Measurements from ENCODE around the gene SETX.
A peak's percentile ranks its signal among the peaks of the same experiment; 100 is the strongest.
"Not testable (repeated sequence)": the region's sequence is repeated elsewhere in the genome, so short reads cannot be mapped to it uniquely, and the experiment has no call there.

SETX gene, protein sequence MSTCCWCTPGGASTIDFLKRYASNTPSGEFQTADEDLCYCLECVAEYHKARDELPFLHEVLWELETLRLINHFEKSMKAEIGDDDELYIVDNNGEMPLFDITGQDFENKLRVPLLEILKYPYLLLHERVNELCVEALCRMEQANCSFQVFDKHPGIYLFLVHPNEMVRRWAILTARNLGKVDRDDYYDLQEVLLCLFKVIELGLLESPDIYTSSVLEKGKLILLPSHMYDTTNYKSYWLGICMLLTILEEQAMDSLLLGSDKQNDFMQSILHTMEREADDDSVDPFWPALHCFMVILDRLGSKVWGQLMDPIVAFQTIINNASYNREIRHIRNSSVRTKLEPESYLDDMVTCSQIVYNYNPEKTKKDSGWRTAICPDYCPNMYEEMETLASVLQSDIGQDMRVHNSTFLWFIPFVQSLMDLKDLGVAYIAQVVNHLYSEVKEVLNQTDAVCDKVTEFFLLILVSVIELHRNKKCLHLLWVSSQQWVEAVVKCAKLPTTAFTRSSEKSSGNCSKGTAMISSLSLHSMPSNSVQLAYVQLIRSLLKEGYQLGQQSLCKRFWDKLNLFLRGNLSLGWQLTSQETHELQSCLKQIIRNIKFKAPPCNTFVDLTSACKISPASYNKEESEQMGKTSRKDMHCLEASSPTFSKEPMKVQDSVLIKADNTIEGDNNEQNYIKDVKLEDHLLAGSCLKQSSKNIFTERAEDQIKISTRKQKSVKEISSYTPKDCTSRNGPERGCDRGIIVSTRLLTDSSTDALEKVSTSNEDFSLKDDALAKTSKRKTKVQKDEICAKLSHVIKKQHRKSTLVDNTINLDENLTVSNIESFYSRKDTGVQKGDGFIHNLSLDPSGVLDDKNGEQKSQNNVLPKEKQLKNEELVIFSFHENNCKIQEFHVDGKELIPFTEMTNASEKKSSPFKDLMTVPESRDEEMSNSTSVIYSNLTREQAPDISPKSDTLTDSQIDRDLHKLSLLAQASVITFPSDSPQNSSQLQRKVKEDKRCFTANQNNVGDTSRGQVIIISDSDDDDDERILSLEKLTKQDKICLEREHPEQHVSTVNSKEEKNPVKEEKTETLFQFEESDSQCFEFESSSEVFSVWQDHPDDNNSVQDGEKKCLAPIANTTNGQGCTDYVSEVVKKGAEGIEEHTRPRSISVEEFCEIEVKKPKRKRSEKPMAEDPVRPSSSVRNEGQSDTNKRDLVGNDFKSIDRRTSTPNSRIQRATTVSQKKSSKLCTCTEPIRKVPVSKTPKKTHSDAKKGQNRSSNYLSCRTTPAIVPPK (N-terminal part only)

GRCh38 chr9:132354637-132355355, at the start of gene SETX:
Gene SETX, minus strand, starts transcription at chr9:132354986. Its CDS starts 5,558 bp downstream, at chr9:132349428.
- DNase-seq, result peak; percentile 96

DNA sequence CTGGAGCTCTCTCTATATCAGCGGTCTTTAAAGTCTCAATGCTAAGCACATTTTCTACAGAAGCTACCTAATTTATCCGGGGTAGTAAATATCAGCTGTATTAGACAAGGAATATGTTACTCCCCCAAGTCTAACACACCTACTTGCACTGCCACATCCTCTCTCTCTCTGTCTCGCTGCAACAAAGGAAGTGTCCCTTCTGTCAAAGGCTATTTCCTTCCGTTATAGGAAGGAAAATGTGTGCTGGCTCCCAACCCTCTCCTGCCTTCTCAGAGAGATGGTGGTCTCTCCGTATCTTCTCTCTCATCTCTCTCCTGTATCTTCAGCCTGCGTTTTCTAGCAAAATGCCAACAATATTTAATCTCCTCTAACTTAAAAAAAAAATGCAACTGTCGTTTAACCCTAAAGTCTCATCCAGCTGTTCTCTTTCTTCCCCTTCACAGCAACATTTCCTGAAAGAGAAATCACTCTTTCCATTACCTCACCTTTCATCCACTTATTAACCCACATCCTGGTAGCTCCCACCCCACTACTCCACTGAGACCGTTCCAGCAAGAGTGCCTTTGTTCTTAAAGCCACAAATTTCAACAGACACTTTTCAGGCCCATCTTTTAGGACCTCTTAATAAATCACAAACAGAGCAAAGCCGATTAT, 49.6 kb upstream of the SETX start:
- peak; percentile 32 for DNase-seq

GRCh38 chr9:132401824-132402223, 47.0 kb upstream of the SETX start:
- no peak for DNase-seq

GRCh38 chr9:132395560-132395959, 40.8 kb upstream of the SETX start:
- DNase-seq, result no peak

GRCh38 chr9:132391449-132391848, 36.7 kb upstream of the SETX start:
- DNase-seq, result no peak

GRCh38 chr9:132390966-132391365, 36.2 kb upstream of the SETX start:
- DNase-seq, result no peak

GRCh38 chr9:132387133-132387532, 32.3 kb upstream of the SETX start:
- DNase-seq, result no peak

GRCh38 chr9:132384376-132384775, 29.6 kb upstream of the SETX start:
- no peak for DNase-seq

DNA sequence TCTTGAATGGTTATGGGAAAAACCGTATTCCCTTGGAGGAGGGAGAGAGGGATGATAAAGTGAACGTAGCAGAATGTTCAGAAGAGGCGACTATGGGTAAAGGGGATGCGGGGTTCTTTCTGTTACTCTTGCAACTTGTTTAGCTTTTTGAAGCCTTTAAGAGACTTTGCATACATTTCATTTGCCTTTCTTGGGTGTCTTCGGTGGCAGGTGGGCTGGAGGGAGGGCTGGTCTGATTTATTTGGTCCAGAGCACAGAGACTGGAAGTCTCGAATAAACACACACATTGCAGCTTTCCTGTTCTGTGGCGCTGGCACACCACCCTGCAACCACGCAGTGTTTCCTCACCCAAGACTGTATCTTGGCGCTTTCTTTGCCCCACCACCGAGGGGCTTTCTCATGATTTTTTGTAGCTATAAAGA, 28.7 kb upstream of the SETX start:
- no peak for DNase-seq

- no peak for DNase-seq
Measured at GRCh38 chr9:132381966-132382541, 27.3 kb upstream of the SETX start.

DNA sequence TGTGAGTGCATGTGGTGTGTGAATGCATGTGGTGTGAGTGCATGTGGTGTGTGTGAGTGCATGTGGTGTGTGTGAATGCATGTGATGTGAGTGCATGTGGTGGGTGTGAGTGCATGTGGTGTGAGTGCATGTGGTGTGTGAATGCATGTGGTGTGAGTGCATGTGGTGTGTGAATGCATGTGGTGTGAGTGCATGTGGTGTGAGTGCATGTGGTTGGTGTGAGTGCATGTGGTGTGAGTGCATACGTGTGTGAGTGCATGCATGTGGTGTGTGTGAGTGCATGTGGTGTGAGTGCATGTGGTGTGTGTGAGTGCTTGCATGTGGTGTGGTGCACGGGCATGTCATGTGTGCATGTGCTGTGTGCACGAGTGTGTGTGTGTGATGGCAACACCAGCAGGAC, 23.6 kb upstream of the SETX start:
- not testable (repeated sequence) for DNase-seq

- not testable (repeated sequence) for DNase-seq
Measured at GRCh38 chr9:132377769-132378168, 23.0 kb upstream of the SETX start.

- no peak for DNase-seq
Measured at GRCh38 chr9:132372177-132373095, 17.6 kb upstream of the SETX start.

- no peak for DNase-seq
Measured at GRCh38 chr9:132370592-132370991, 15.8 kb upstream of the SETX start.

DNA sequence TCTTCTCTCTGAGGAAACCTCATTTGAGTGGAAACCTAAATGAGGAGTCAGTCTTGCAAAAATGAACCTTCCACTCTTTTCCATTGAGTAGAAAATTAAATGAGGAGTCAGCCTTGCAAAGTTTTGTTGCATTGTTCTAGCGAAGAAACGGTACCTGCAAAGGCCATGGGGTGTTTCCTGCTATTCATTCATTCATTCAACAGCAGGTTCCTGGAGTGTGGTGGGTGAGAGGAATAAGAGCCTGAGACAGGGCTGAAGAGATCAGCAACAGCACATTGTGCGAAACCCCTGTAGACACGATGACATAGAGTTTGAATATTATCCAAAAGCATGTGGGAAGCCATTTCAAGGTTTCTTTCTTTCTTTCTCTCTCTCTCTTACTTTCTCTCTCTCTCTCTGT, 14.6 kb upstream of the SETX start:
- DNase-seq, result no peak

GRCh38 chr9:132367613-132368313, 13.0 kb upstream of the SETX start:
- DNase-seq, result no peak

DNA sequence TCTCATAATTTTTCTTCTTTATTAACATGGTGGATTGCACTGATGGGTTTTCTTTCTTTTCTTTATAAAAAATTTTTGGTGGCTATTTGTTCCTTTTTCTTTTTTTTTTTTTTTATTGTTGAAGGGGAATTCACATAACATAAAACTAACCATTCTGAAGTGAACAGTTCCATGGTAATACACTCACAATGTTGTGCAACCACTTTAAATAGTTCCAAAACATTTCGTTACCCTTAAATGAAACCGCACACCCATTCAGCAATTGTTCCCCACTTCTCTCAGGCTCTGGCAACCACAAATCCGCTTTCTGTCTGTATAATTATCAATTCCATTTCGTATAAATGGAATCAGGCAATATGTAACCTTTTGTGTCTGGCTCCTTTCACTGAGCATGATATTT, 11.7 kb upstream of the SETX start:
- DNase-seq, result no peak

GRCh38 chr9:132365986-132366385, 11.2 kb upstream of the SETX start:
- DNase-seq, result no peak

DNA sequence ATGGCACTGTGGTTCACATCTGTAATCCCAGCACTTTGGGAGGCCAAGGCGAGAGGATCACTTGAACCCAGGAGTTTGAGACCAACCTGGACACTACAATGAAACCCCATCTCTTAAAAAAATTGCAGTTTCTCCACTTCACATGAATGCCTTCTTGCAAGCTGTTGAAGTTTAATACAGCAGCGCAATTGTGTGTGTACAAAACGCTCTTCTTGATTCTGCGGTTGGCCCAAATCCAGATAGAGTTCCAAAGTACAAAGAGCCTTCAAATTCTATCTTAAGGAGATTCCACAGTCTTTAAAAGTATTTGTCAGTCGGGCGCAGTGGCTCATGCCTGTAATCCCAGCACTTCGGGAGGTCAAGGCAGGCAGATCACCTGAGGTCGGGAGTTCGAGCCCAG, 9.3 kb upstream of the SETX start:
- no peak for DNase-seq

GRCh38 chr9:132357764-132358163, 3.0 kb upstream of the SETX start:
- DNase-seq, result no peak
